ENCODE data around the gene DUOXA1. TPM values are rescaled to one million over a fixed set of nuclear protein-coding genes. Genes with fewer than 3 reads are reported as not detected.

The DUOXA1 gene
- total and polyA plus RNA-seq, 9 of the 15 experiments (the other 6 are each of a cell fraction or from before 2014, with no cell fraction given) = 0.17 to 0.74 (median 0.24) TPM; not detected in 6

GRCh38 chr15:45131510-45131909 is 1.8 kb upstream of the DUOXA1 start:
- DNase-seq (ENCODE audit: extremely low read depth in 1 of 4, low spot score in 3 of 4) = no peak
- TF ChIP-seq CBX1 (IDR thresholded peaks at IDR 0.05; ENCODE audit: low read depth) (no peak), ETV1 (tag; conservative IDR thresholded peaks at IDR 0.05; ENCODE audit: low read depth) (no peak), CHCHD3 (CRISPR knock-in tag; IDR thresholded peaks at IDR 0.05) (no peak), ZNF561 (CRISPR knock-in tag; conservative IDR thresholded peaks at IDR 0.05) (no peak), RUNX1 (IDR thresholded peaks at IDR 0.05; ENCODE audit: low read depth) (no peak), ZNF551 (CRISPR knock-in tag; IDR thresholded peaks at IDR 0.05) (no peak)
- intact Hi-C loops (cut with micrococcal nuclease) (no loop called here), in situ Hi-C loops (cut with MboI) (no loop called here)
- Histone ChIP-seq H3K36me3 (ENCODE audit: control insufficient read depth, insufficient read depth, low read length) (no peaks in the 10 kb centered on the region), H3K4me2 (ENCODE audit: insufficient read depth, low read length) (no peak overlapping the region), H3K27me3 (ENCODE audit: control insufficient read depth in 2 of 2, insufficient read depth in 2 of 2, low read length in 2 of 2) (peaks cover 28 to 48% of the 10 kb centered on the region in 2 experiments), H3K4me3 (no peak overlapping the region), H3K79me2 (ENCODE audit: control insufficient read depth, insufficient read depth, low read length) (no peaks in the 10 kb centered on the region), H4K20me1 (replicated peaks; ENCODE audit: control insufficient read depth, insufficient read depth, low read length) (no peaks in the 10 kb centered on the region), H2AFZ (ENCODE audit: low read depth, low read length) (no peak overlapping the region), H3K4me1 (replicated peaks in 1 of 2; ENCODE audit: control insufficient read depth in 2 of 2, insufficient read depth in 2 of 2, low read length in 2 of 2) (peaks cover 0 to 14% of the 10 kb centered on the region in 2 experiments; a peak in 2 of 5 replicates), H3K9me3 (replicated peaks; ENCODE audit: control insufficient read depth, insufficient read depth, low read depth, low read length) (no peaks in the 10 kb centered on the region), H3K9ac (ENCODE audit: insufficient read depth in 1 of 2, low read depth in 2 of 2, low read length in 2 of 2) (no peak overlapping the region), H3K9me1 (ENCODE audit: control insufficient read depth, insufficient read depth, low read length) (no peaks in the 10 kb centered on the region), H3K27ac (ENCODE audit: extremely low read depth, low read depth, low read length) (no peak overlapping the region)
- ChIA-PET CTCF (ENCODE audit: low intra/inter-chr PET ratio) (no interaction called here), POLR2A (interaction anchor here (0.6 to 1.5 kb wide), 4 partner anchors 9 to 148 kb away, joined by 3 to 7 read pairs (median 5); no protein-coding TSS in a partner anchor)
- FAIRE-seq = no peak
- 2% methylated on average over 3 of the region's 3 CpGs for whole genome bisulfite sequencing (ENCODE audit: insufficient coverage, low coverage, missing lambda C conversion rate)
- no peak for ATAC-seq
- BruUV-seq (replicated peaks) = no TSS peak
